ENCODE data around the gene PTCD1.
"Not testable (repeated sequence)": the region's sequence is repeated elsewhere in the genome, so short reads cannot be mapped to it uniquely, and the experiment has no call there.

The PTCD1 gene

GRCh38 chr7:99387912-99388311 lies 50.7 kb downstream of the PTCD1 start:
- no peak for DNase-seq (ENCODE audit: low read depth in 2 of 2)

DNA sequence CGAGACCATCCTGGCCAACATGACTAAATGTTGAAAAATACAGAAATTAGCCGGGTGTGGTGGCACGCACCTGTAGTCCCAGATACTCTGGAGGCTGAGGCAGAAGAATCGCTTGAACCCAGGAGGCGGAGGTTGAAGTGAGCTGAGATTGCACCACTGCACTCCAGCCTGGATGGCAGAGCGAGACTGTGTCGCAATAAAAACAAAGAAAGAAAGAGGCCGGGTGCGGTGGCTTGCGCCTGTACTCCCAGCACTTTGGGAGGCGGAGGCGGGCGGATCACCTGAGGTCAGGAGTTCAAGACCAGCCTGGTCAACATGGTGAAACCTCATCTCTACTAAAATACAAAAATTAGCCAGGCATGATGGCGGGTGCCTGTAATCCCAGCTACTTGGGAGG lies 51.4 kb downstream of the PTCD1 start:
- DNase-seq (ENCODE audit: low read depth in 2 of 2), result not testable (repeated sequence)

DNA sequence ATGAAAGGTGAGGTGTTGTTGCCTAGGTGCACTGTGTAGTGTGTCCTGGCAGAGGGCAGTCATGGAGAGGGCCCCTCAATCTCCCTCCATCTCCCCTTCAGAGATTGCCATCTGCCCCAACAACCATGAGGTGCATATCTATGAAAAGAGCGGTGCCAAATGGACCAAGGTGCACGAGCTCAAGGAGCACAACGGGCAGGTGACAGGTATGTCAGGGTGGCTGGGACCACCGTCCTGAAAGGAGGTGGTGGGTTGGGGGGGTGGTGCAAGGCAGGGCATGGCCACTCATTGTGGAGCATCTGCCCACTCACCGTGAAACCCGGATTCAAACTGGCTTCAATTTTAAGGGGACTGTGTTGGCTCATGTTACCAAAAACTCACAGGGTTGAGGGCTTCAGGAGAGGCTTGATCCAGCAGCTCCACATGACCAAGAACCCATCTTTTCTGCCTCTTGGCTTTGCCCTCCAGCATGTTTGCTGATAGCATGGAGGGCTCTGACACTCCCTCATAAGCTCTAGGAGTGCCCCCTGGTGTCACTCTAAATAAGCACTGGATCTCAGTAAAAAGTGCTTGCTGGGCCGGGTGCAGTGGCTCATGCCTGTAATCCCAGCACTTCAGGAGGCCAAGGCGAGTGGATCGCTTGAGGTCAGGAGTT lies 51.9 kb downstream of the PTCD1 start:
- DNase-seq (ENCODE audit: low read depth in 2 of 2), result no peak

- no peak for DNase-seq (ENCODE audit: low read depth in 2 of 2)
Measured at GRCh38 chr7:99385564-99385963, 53.0 kb downstream of the PTCD1 start.

- no peak for DNase-seq (ENCODE audit: low read depth in 2 of 2)
Measured at GRCh38 chr7:99384523-99384922, 54.1 kb downstream of the PTCD1 start.

- DNase-seq (ENCODE audit: low read depth in 2 of 2), result no peak
Measured at GRCh38 chr7:99383791-99384370, 54.7 kb downstream of the PTCD1 start.

DNA sequence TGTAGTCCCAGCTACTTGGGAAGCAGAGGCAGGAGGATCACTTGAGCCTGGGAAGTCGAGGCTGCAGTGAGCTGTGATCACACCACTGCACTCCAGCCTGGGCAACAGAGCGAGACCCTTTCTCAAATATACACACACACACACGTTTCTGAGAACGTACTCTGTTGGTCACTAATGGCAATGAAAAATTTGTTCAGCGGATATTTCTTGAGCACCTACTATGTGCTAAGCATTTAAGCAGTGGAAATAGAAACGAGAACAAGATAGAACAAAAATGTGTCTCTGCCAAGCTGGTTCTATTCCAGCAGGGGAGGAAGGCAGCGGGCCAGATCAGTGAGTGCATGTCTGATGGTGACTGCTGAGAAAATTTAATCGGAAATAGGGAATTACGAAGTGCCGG lies 55.4 kb downstream of the PTCD1 start:
- DNase-seq (ENCODE audit: low read depth in 2 of 2), result no peak

- DNase-seq (ENCODE audit: low read depth in 2 of 2), result no peak
Measured at GRCh38 chr7:99381664-99382075, 56.9 kb downstream of the PTCD1 start.

- DNase-seq (ENCODE audit: low read depth in 2 of 2), result peak; percentile 85 to 90
Measured at GRCh38 chr7:99380823-99381663, 57.6 kb downstream of the PTCD1 start.

- DNase-seq (ENCODE audit: low read depth in 2 of 2), result peak in 1 of 2 donors; percentile 23
Measured at GRCh38 chr7:99380032-99380822, 58.4 kb downstream of the PTCD1 start.

GRCh38 chr7:99379693-99380031 lies 58.9 kb downstream of the PTCD1 start:
- DNase-seq (ENCODE audit: low read depth in 2 of 2), result not testable (repeated sequence)

- peak; percentile 23 to 39 for DNase-seq (ENCODE audit: low read depth in 2 of 2)
Measured at GRCh38 chr7:99379043-99379577, 59.5 kb downstream of the PTCD1 start.

- DNase-seq (ENCODE audit: low read depth in 2 of 2), result peak; percentile 21 to 54
Measured at GRCh38 chr7:99375070-99375807, 63.4 kb downstream of the PTCD1 start.

GRCh38 chr7:99374111-99375064 lies 64.2 kb downstream of the PTCD1 start, which contains the start of gene ARPC1B:
Gene ARPC1B, plus strand, starts transcription at chr7:99374730. Its CDS starts 10,985 bp downstream, at chr7:99385715.
- peak; percentile 64 to 88 for DNase-seq (ENCODE audit: low read depth in 2 of 2)

- no peak for DNase-seq (ENCODE audit: low read depth in 2 of 2)
Measured at GRCh38 chr7:99373091-99374066, 65.2 kb downstream of the PTCD1 start.

- DNase-seq (ENCODE audit: low read depth in 2 of 2), result no peak
Measured at GRCh38 chr7:99372275-99373090, 66.1 kb downstream of the PTCD1 start.

DNA sequence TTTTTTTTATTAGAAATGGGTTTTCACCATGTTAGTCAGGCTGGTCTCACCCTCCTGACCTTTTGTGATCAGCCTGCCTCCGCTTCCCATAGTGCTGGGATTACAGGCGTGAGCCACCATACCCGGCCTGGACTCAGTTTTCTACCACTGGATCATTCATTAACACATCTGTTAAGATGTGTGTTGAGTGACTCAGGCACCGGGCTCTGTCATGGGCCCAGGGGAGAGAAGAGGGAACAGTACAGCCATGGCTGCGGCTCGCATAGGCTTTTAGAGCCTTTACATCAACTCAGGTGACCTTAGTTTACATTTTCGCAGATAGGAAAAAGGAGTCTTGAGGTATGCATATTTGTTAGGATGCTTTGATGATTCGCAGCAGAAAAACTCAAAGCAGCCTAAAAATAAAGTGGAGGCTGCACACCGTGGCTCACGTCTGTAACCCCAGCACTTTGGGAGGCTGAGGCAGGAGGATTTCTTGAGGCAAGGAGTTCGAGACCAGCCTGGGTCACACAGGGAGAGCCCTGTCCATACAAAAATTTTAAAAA lies 67.2 kb downstream of the PTCD1 start:
- DNase-seq (ENCODE audit: low read depth in 2 of 2), result no peak

Data from stimulated activated CD8-positive, alpha-beta memory T cell treated with anti-CD3 and anti-CD28 coated beads, Interleukin-7, amount 100 ng/mL, for 4 hours (primary cell).